Right renal cortex interstitium (tissue), 3 donors: ENCODE data around the gene MFAP2. TPM values are rescaled to one million over a fixed set of nuclear protein-coding genes. Genes with fewer than 3 reads are reported as not detected.

Source experiments
- DNase-seq, 3 donors: peaks; one replicate each; pipeline ENCODE4 v3.0.0-alpha.2; 2013; ENCODE audit warnings: low read depth in 3 of 3, low spot score in 2 of 3
- polyA plus RNA-seq, 3 donors: library from polyadenylated mRNA; unstranded; fragments of 120-200 nt; gene quantifications; one replicate each; pipeline ENCODE4 v1.2.1, GENCODE V29; 2013; ENCODE audit not compliant: insufficient read length in 3 of 3

MFAP2 gene
- polyA plus RNA-seq, 3 donors: 182 to 186 (median 184) TPM

DNA sequence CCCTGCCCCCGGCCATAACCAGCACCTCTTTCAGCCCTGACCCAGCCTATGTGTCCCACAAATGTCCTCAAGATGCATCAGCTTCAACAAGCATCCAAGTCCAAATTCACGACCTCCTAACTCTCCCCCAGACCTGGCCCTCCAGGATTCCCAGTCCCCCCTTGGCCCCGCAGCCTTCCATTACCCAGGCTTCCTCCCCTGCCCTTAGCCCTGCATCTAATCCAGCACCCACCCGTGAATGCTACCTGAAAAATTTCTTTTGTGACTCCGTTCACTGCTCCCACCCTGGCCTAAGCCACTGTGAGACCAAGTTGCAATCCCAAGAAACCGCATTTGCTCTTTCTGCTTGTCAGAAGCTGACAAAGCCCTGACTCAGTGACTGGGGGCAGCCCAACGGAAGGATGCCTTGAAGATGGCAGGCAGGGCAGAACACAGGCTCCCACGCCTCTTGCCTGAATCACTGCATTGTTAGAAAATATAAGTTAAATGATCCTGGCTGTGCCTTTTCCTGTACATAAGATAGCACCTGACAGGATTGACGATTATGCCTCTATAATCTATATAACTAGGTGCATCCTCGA is 939 bp upstream of the MFAP2 start:
- no peak for DNase-seq

DNA sequence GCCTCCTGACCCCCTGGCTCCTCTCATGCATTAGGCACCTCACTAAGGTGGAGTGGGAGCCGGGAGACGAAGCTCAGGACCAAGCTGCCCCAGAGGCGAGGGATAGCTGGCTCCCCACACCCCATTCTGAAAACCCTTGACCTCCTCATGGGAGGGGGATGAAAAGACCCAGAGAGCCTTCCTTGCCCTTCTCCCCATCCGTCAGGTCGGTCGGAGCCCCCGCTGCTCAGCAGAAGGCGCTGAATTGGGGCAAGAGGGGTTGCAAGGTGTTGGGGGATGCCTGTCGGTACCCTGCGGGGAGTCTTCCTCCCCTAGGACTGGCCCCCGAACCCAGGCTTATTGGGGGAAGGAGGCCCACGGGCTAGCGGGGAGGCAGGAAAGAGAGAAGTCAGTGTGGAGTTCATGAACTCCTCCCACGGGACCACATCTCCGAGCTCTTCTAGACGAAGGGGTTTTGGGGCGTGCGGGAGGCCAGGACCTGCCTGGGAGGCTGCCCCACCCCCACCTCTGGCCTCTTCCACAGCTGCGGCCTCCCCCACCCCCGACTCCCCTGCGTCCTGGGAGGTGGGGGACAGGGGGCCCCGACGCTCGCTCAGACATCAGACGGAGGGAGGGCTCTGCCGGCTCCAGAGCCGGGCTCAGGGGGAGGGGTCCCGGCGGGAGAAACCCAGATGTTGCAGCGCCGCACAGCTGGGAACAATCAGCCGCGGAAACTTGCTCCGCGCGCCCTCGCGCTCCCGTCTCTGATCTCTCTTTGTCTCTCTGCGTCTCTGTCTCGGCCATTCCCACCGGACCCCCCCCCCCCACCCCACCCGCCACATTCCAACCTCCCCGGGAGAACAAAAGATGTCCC is 719 bp downstream of the MFAP2 start:
- peak in 1 of 3 donors; percentile 41 for DNase-seq

DNA sequence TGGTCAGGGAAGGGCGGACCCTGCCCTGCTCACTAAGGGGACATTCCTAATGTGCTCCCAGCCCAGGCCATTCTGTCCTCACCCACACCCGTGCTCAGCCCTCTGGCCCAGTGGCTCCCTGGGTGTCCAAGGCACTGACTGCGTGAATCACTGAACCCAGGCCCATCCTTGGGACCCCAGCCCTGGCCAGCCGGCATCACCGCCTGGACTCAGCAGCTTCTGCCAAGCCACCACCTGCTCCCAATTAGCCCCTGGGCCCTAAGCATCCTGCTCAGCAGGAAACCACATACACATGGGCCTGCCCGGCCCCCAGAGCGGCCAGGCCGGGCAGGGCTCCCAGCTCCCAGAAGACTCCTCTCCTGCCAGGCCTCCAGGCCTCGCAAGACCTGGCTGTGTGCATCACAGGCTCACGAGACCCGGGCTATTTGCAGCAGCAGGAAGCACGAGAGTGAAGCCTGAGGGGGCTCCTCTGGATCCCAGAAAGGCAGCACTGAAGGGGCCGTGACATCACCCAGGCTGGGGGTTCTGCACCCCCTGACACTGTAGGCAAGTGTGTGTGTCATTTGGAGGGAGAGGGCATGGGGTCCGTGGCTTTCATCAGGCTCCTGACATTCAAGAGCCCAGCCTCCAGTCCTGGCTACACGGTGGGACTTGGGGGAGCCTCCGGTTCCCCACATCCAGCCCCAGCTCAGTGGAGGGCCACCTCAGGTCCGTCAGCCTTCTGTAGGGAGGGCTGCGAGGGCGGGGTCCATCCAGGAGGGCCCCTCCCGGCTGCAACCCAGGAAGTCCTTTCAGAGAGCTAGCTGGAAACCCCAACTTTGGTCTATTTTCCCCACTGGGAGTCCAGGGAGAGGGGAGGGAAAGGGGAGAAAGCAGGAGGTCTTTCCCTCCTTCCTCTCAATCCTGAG is 1.6 kb downstream of the MFAP2 start:
- no peak for DNase-seq

DNA sequence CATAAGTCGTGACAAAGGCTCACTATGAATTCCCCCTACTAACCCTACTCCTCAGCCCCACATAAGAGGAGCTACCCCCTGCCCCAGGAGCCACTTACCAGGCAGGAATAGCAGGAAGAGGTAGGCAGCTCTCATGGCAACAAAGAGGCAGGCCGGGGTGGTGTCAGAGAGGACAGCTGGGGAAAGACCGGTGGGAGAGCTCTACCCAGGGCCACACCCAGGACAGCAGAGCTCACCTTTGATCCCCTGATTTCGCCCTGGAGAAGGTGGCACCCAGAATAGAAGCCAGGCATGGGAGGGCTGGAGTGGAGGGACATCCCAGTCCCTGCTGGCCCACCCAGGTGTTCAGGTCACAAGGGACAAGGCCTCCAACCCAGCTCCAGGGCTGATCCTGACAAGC is 2.3 kb downstream of the MFAP2 start:
- no peak for DNase-seq

DNA sequence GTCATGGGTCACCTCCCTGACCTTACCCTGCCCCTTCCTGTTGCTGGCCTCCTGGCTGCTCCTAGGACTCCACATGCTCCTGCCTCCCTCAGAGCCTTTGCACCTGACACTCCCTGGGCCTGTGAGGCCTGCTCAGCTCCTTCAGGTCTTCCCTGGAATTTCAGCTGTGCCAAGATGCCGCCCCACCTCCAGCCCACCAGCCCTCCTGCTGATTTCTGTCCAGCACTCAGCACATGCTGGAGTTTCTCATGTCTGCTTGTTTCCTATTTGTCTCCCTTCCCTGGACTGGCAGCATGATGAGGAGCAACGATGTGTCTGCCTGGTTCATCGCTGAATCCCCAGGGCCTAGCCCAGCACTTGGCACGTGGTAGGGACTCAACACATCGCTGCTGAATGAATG is 3.0 kb downstream of the MFAP2 start:
- DNase-seq: no peak

DNA sequence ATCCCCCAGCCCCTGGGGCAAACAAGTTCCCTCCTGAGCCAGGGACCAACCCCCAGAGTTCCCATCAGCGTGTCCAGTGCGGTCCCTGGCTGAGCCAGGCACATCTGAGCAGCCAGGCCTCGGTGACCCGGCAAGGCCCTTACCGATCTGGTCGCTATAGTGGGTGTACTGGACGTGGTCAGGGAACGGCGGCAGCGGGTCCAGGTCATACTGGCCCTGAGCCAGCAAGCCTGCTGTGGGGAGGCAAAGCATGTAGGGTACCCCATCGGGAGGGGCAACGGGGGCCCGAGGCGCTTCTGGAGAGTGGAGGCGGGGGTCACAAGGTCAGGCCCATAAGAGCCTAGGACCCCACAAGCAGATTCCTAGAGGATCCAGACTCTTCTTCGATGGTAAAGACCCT is 3.5 kb downstream of the MFAP2 start:
- no peak for DNase-seq

DNA sequence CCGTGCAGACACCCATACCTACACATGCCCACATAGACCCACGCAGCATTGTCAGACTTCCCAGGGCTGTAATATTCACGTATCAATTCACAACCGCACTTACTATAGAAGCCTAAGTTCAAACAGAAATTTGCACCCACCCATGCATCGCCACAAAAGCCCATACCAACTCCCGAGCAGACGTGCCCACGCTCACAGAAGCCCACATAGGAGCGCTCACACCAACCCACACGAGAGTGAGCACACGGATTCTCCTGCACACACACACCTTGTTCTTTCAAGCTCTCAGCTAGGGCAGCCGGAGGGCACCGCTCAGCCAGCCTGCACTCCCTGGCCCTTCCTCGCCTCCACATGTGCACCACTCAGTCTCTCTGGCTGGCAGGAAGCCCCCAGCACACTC is 4.6 kb downstream of the MFAP2 start:
- no peak for DNase-seq

DNA sequence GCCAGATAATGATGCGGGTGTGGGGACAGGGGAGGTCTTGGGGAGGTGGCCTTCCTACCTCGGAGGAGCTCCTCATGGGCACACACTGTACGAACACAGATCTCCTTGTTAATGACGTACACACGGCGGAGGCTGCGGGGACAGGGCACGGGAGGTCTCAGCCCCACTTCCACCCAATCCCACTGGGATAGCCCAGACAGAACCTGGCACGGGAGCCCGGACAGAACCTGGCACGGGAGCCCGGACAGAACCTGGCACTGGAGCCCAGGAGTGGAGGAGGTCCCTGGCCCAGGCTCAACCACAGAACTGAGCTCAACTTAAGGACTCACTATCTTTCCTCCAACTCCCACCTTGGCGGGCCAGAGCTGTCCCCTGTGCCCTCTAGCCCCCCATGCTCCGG is 5.2 kb downstream of the MFAP2 start:
- no peak for DNase-seq

DNA sequence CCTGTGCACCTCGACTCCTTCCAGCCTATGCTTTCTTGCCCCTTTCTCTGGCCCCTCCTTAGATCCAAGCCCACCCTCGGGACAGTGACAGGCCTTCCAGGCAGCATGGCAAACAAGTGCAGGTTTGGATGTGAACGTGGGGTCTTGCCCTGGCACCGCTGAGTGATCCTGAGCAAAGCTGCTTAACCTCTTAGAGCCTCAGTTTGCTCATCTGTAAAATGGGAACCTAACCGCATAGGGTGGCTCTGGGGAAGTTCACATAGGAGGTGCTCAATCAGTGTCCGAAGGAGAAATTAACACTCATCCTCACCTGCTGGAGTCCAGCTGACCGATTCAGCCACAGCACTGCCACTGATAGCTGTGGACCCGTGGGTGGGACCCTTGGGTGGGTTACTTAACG is 7.2 kb downstream of the MFAP2 start:
- no peak for DNase-seq

DNA sequence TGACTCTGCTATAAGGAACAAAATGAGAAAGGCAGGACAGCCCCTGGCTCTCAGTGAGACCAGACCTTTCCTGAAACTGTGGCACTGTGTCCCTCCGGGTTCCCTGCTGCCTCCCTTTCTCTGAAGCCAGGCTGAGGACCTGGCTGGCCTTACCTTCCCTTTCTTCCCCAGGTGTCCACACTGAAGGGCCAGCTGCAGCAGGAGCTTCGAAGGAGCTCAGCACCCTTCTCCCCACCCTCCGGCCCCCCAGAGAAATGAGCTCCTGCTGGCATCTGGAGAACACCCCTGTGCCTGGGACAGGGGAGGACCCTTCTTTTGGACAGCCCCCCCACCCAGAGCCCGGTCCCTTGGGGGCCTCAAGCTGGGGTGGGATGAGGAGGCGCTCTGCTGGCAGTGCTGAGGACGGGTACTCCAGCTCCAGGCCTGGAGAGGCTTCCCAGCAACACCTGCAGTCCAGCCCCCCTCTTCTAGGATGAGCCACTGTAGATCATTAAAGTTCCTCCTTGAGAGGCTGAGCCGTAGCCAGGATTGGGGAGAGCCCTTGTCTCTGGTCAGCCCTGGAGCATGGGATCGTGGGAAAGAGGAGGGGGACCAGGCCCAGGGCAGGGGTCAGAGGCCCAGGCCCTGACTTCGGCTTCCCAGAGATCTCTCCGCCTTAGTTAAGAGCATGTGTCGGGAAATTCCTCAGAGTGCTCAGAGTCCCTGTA is 8.1 kb downstream of the MFAP2 start:
- no peak for DNase-seq

DNA sequence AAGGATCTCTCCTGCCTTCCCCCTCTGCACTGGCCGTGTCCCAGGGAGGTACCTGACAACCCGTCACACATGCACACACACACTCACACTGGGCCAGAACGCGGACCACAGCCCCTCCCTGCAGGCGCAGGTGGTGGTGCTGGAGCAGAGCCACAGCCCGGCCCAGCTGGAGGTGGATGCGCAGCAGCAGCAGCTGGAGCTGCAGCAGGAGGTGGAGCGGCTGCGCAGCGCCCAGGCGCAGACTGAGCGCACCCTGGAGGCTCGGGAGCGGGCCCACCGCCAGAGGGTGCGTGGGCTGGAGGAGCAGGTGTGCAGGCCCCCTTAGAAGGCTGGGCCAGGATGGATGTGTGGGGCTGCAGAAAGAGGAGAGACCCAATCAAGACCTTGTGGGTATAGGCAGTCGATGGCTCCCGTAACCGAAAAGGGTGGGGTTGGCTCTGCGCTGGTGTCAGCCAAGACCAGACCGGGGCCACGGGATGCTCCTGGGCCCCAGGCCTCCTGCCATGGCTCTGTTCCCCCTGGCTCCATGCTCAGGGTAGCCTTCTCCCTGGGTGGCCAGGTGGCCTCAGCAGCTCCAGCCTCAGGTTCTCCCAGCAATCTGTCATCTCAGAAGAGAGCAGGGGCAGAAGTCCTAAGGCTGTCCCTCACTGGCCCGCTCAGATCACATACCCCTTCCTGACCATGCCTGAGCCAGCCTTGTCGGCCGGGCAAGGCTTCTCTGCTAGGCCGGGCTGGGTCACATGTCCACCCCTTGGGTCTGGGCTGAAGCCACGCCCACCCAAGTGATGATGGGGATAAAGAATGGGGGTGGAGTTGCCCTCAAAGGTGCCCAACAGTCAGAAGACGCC is 8.9 kb downstream of the MFAP2 start:
- no peak for DNase-seq

DNA sequence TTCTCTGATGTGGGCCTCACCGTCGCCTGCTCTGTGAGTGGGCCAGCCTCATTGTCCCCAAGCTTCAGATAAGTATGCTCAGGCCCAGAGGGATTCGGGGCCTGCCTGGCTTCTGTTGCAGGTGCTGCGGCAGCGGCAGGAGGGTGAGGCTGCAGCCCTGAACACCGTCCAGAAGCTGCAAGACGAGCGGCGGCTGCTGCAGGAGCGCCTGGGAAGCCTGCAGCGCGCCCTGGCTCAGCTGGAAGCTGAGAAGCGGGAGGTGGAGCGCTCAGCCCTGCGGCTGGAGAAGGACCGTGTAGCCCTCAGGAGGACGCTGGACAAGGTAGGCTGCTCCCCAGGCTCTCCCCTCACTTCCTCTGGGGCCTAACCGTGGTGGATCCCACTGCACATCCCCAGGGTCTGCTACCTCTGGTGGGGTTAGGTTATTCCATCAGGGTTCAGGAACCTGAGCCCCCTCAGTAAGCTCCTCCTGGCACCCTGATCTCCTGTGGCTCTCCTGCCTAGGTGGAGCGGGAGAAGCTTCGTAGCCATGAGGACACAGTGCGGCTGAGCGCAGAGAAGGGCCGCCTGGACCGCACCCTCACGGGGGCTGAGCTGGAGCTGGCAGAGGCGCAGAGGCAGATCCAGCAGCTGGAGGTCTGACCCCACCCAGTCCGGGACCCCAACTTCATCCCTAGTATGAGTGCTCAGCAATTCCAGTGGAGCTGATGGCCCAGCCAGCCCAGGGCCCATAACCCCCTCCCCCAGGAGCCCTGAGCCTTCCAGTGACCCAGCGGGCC is 10.1 kb downstream of the MFAP2 start:
- DNase-seq: no peak

DNA sequence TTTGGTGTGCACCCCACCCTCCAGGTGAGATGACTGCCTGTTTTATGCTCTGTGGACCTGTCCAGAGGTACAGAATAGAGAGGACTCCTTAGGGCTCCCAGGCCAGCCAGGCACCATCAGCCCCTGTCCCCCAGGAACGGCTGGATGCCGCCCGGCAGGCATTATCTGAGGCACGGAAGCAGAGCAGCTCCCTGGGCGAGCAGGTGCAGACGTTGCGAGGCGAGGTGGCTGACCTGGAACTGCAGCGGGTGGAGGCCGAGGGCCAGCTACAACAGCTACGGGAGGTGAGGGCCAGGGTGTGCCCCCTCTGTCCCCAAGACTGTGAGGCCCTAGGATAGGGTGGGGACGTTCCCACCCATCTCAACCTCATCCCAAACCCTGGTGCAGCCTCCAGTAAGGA is 10.8 kb downstream of the MFAP2 start:
- no peak for DNase-seq

DNA sequence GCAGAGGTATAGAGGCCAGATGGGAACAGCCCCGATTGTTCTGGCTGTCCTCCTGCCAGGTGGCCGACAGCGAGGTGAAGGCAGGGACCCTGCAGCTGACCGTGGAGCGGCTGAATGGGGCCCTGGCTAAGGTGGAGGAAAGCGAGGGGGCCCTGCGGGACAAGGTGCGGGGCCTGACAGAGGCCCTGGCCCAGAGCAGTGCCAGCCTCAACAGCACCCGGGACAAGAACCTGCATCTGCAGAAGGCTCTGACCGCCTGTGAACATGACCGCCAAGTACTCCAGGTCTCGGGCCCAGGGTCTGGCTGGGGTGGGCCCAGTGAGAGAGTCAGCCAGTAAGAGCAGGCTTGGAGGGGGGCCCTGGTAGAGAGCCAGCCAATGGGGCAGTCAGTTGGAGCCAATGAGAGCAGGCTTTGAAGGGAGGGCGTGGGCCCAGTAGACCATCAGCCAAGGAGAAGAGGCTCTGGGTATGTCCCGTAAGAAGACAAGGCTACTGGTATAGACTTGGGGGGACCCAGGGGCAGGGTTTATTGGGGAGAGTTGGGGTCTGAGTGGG is 11.3 kb downstream of the MFAP2 start:
- DNase-seq: no peak

DNA sequence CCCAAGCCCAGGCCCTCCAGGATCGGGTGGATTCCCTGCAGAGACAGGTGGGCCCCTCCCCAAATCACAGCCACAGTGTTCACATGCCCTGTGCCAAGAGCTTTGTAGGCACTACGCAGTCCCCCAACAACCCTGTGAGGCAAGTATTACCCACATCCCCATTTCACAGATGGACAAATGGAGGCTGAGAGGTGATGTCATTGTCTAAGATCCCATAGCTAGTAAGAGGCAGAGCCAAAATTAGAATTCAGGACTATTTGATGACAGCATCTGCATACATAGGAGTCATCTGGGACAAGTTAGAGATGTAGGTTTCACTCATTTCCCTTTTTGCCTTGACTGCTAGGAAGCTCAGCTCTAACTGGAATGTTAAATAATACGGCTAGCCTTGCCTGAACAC is 12.0 kb downstream of the MFAP2 start:
- no peak for DNase-seq

DNA sequence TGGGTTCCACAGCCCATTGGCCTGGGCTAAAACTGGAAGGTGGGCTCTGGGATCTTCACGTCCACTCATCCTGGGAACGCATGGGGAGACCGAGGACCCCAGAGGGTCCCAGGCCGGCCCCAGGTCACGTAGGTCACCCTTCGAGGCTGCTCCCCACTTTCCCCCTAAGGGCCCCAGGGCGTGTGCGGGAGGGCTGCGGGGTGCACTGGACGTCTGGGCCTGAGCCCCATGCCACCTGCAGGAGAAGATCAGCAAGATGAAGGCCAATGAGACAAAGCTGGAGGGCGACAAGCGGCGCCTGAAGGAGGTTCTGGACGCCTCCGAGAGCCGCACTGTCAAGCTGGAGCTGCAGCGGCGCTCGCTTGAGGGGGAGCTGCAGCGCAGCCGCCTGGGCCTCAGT is 12.5 kb downstream of the MFAP2 start:
- no peak for DNase-seq

DNA sequence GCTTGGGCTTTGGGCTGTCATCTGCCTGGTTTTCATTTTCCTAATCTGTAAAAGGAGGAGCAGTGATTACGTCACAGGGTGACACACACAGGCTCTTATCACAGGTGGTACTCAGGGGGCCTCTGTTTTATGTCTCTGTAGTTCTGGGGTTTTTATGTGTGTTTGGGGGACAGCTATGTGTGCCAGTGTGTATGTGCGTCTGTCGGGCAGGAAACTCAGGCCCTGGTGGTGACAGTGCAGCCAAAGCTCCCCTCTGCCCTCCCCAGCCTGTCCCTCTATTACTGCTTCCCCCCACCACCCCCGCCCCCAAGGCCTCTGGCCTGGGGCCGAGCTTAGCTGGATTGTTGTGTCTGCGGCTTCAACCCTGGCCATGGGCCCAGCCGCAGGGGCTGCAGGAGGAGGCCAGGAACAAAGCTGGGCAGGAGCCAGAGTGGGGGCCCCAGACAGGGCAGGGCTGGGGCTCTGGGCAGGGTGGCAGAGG is 13.3 kb downstream of the MFAP2 start:
- DNase-seq: no peak

DNA sequence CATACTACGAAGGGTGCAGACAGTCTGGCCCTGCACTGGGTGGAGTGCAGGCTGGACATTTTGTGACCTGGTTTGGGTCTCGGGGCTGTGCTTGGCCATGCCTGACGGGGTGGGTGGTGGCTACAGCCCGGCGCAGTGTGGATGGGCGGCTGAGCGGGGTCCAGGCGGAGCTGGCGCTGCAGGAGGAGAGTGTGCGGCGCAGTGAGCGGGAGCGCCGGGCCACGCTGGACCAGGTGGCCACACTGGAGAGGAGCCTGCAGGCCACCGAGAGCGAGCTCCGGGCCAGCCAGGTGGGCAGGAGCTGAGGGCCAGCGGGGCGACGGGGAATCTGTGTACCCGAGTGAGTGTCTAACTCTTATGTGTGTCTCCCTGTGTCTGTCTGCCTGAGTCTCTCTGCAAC is 14.1 kb downstream of the MFAP2 start:
- DNase-seq: no peak
